Keratinocyte (primary cell): ENCODE measurements around the gene PHACTR2. TPM values are rescaled to one million over a fixed set of nuclear protein-coding genes. Genes with fewer than 3 reads are reported as not detected.

Source experiments
- DNase-seq: peaks from one replicate; pipeline ENCODE4 v3.0.0-alpha.2; 2011; ENCODE audit warnings: low read depth, missing footprints, low spot score
- FAIRE-seq: peaks from 2 replicates; lab custom pipeline; 2011; peaks lifted over from hg19 to GRCh38; lab: Jason Lieb, UNC
- H2AFZ ChIP-seq: 2 replicates; pipeline ENCODE4 v1.6.0; 2012; ENCODE audit warnings: low read length, control low read depth, inconsistent platforms; ENCODE audit not compliant: control insufficient read depth
- H3K27ac ChIP-seq: 2 replicates; pipeline ENCODE4 v1.5.1; 2011; ENCODE audit warnings: low read length; ENCODE audit not compliant: control insufficient read depth, insufficient read depth
- H3K27me3 ChIP-seq: 3 replicates; pipeline ENCODE4 v1.6.0; 2011; ENCODE audit warnings: low read length; ENCODE audit not compliant: control insufficient read depth, insufficient read depth; ENCODE audit errors: extremely low read depth
- H3K36me3 ChIP-seq, 2 experiments: 2 replicates in 1 of 2; 3 replicates in 1 of 2; pipeline ENCODE4 v1.5.1; 2011; ENCODE audit warnings: low read length in 2 of 2, mild to moderate bottlenecking in 1 of 2; ENCODE audit not compliant: control insufficient read depth in 2 of 2, insufficient read depth in 2 of 2; ENCODE audit errors: extremely low read depth in 1 of 2
- H3K4me1 ChIP-seq: 3 replicates; pipeline ENCODE4 v1.5.1; 2011; ENCODE audit warnings: low read length; ENCODE audit not compliant: control insufficient read depth, insufficient read depth; ENCODE audit errors: extremely low read depth
- H3K4me2 ChIP-seq: 3 replicates; pipeline ENCODE4 v1.6.0; 2011; ENCODE audit warnings: low read depth, low read length; ENCODE audit not compliant: control insufficient read depth, insufficient read depth; ENCODE audit errors: extremely low read depth
- H3K4me3 ChIP-seq, 3 experiments: fragments of 200-600 bp in 1 of 3; sonication (generic) in 1 of 3; 2 replicates in 2 of 3; 3 replicates in 1 of 3; pipeline ENCODE4 v1.5.1; 2011 to 2016; ENCODE audit warnings: low read length in 3 of 3, mild to moderate bottlenecking in 3 of 3, control low read depth in 2 of 3, inconsistent platforms in 1 of 3, low read depth in 1 of 3, mixed read lengths in 1 of 3, mixed run types in 1 of 3, moderate library complexity in 1 of 3; ENCODE audit not compliant: control insufficient read depth in 2 of 3, insufficient read depth in 2 of 3; ENCODE audit errors: extremely low read depth in 1 of 3
- H3K79me2 ChIP-seq: 2 replicates; pipeline ENCODE4 v1.6.0; 2012; ENCODE audit warnings: low read length; ENCODE audit not compliant: control insufficient read depth, insufficient read depth
- H3K9ac ChIP-seq: 3 replicates; pipeline ENCODE4 v1.6.0; 2011; ENCODE audit warnings: low read length; ENCODE audit not compliant: control insufficient read depth, insufficient read depth; ENCODE audit errors: extremely low read depth
- H3K9me1 ChIP-seq: 3 replicates; pipeline ENCODE4 v1.6.0; 2011; ENCODE audit warnings: low read length; ENCODE audit not compliant: control insufficient read depth, insufficient read depth; ENCODE audit errors: extremely low read depth
- H3K9me3 ChIP-seq: 2 replicates; pipeline ENCODE4 v1.5.1; 2012; ENCODE audit warnings: low read depth, low read length; ENCODE audit not compliant: control insufficient read depth
- H4K20me1 ChIP-seq: 3 replicates; pipeline ENCODE4 v1.6.0; 2011; ENCODE audit warnings: low read length; ENCODE audit not compliant: control insufficient read depth, insufficient read depth; ENCODE audit errors: extremely low read depth
- EZH2 ChIP-seq: IDR thresholded peaks from one replicate; pipeline ENCODE4 v1.6.1; 2012; ENCODE audit warnings: inconsistent platforms, mild to moderate bottlenecking, low read length, moderate library complexity
- dilution Hi-C: fragments of 300-500 bp; cut with MboI; formaldehyde crosslinking; loops from one replicate; pipeline ENCODE4 v1.7.0; 2020; ENCODE audit warnings: low sequenced_read_pairs; ENCODE audit not compliant: extremely low pct_ligation_motif_present
- polyA plus RNA-seq, 5 experiments: library from polyadenylated mRNA; depleted of rRNA in 3 of 5; stranded (reverse) in 3 of 5; stranded (forward) in 1 of 5; unstranded in 1 of 5; fragments of >200 nt; gene quantifications; 1 replicate in 1 of 5; 2 replicates in 3 of 5; 3 replicates in 1 of 5; pipeline versions ENCODE4 v1.2.1 to v1.2.3, GENCODE V29; 2011 to 2012; ENCODE audit warnings: missing spikeins in 2 of 5, low read depth in 1 of 5, low replicate concordance in 1 of 5
- TF ChIP-seq, protein P1 (sequence below), 3 experiments: IDR thresholded peaks in 1 of 3; conservative IDR thresholded peaks in 1 of 3; optimal IDR thresholded peaks in 1 of 3; 2 replicates in 2 of 3; 3 replicates in 1 of 3; pipeline versions ENCODE3 to v1.5.1; 2011; ENCODE audit warnings: low read length in 3 of 3, mild to moderate bottlenecking in 3 of 3, moderate library complexity in 2 of 3, control low read depth in 1 of 3, inconsistent platforms in 1 of 3; ENCODE audit not compliant: insufficient read depth in 2 of 3; ENCODE audit errors: extremely low read depth in 1 of 3

Gene PHACTR2
- polyA plus RNA-seq, 1 donor (not counting 4 experiments of a cell fraction or from before 2014, with no cell fraction given), result 9.4 TPM

DNA sequence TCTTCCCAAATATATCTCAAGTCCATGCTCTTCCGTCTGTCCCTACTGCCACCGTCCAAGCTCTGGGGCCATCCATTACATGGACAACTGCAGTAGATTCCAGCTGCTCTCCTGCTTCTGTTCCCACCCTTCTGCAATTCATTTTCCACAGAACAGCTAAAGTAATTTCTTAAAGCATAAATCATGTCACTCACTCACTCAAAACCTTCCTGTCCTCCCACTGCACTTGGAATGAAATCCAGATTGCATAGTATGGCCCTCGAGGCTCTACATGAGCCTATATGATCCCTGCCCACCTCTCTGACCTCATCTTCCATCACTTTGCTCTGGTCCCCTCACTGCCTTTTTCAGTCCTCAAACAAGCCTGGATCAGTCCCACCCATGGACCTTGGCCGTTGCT is 10.9 kb downstream of the PHACTR2 start:
- TF ChIP-seq, protein P1, sequence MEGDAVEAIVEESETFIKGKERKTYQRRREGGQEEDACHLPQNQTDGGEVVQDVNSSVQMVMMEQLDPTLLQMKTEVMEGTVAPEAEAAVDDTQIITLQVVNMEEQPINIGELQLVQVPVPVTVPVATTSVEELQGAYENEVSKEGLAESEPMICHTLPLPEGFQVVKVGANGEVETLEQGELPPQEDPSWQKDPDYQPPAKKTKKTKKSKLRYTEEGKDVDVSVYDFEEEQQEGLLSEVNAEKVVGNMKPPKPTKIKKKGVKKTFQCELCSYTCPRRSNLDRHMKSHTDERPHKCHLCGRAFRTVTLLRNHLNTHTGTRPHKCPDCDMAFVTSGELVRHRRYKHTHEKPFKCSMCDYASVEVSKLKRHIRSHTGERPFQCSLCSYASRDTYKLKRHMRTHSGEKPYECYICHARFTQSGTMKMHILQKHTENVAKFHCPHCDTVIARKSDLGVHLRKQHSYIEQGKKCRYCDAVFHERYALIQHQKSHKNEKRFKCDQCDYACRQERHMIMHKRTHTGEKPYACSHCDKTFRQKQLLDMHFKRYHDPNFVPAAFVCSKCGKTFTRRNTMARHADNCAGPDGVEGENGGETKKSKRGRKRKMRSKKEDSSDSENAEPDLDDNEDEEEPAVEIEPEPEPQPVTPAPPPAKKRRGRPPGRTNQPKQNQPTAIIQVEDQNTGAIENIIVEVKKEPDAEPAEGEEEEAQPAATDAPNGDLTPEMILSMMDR (optimal IDR thresholded peaks at IDR 0.05 in 1 of 3, IDR thresholded peaks at IDR 0.05 in 1 of 3, conservative IDR thresholded peaks at IDR 0.05 in 1 of 3; ENCODE audit: extremely low read depth in 1 of 3, insufficient read depth in 2 of 3, low read length in 3 of 3), result no peak
- TF ChIP-seq EZH2, result no peak
- H3K79me2 ChIP-seq, result peaks cover 40% of the 10 kb centered on the region
- no peaks in the 10 kb centered on the region for H3K9me3 ChIP-seq
- H3K36me3 ChIP-seq, result peaks cover 2 to 3% of the 10 kb centered on the region in 2 experiments
- no peak overlapping the region for H2AFZ ChIP-seq
- DNase-seq, result no peak
- H3K9me1 ChIP-seq, result peaks cover 3% of the 10 kb centered on the region
- H3K9ac ChIP-seq, result no peak overlapping the region
- no peak overlapping the region for H3K4me3 ChIP-seq
- peaks cover 16% of the 10 kb centered on the region for H4K20me1 ChIP-seq
- no peak overlapping the region for H3K27ac ChIP-seq
- dilution Hi-C loops, result no loop called here
- peaks cover 6% of the 10 kb centered on the region for H3K4me1 ChIP-seq
- FAIRE-seq, result no peak
- H3K27me3 ChIP-seq, result no peaks in the 10 kb centered on the region
- no peak overlapping the region for H3K4me2 ChIP-seq

GRCh38 chr6:143689852-143690251 is 12.1 kb downstream of the PHACTR2 start:
- no peaks in the 10 kb centered on the region for H3K9me3 ChIP-seq
- H3K9ac ChIP-seq, result no peak overlapping the region
- H3K4me3 ChIP-seq, result no peak overlapping the region
- H4K20me1 ChIP-seq, result peaks cover 16% of the 10 kb centered on the region
- no peak for FAIRE-seq
- TF ChIP-seq, protein P1 (optimal IDR thresholded peaks at IDR 0.05 in 1 of 3, IDR thresholded peaks at IDR 0.05 in 1 of 3, conservative IDR thresholded peaks at IDR 0.05 in 1 of 3; ENCODE audit: extremely low read depth in 1 of 3, insufficient read depth in 2 of 3, low read length in 3 of 3), result no peak
- no peak for TF ChIP-seq EZH2
- no peaks in the 10 kb centered on the region for H3K27me3 ChIP-seq
- H3K4me1 ChIP-seq, result peaks cover 12% of the 10 kb centered on the region
- no peak overlapping the region for H3K4me2 ChIP-seq
- dilution Hi-C loops, result no loop called here
- H3K27ac ChIP-seq, result no peak overlapping the region
- no peak for DNase-seq
- peaks cover 3% of the 10 kb centered on the region for H3K9me1 ChIP-seq
- no peak overlapping the region for H2AFZ ChIP-seq
- H3K79me2 ChIP-seq, result peaks cover 32% of the 10 kb centered on the region
- peaks cover 2 to 3% of the 10 kb centered on the region in 2 experiments for H3K36me3 ChIP-seq
